ENCODE results near the gene KLF17. TPM values are rescaled to one million over a fixed set of nuclear protein-coding genes. Genes with fewer than 3 reads are reported as not detected.

KLF17 gene
- total RNA-seq, 1 experiment from 2014 or later = not detected

GRCh38 chr1:44084998-44085675 lies 33.5 kb upstream of the KLF17 start:
- no peak for DNase-seq (ENCODE audit: low spot score)
- H3K27me3 Mint-ChIP-seq (ENCODE audit: low read depth) = 0 out of 2 replicates have a peak, but pooled peaks cover 5% of the 10 kb centered on the region
- H3K27ac Mint-ChIP-seq = no peak overlapping the region

GRCh38 chr1:44086692-44087474 lies 31.7 kb upstream of the KLF17 start:
- DNase-seq (ENCODE audit: low spot score) = no peak
- Mint-ChIP-seq H3K9me3 (no peaks in the 10 kb centered on the region), H3K27me3 (ENCODE audit: low read depth) (0 out of 2 replicates have a peak, but pooled peaks cover 5% of the 10 kb centered on the region), H3K4me3 (no peak overlapping the region), H3K36me3 (no peaks in the 10 kb centered on the region), H3K27ac (no peak overlapping the region), H3K4me1 (peaks cover 26% of the 10 kb centered on the region)
- CTCF ChIA-PET = interaction anchor here (1.3 kb wide), 1 partner anchor 131 kb away, joined by 4 read pairs; no protein-coding TSS in a partner anchor
- POLR2A ChIA-PET = no interaction called here
- no peak for ATAC-seq
- TF ChIP-seq ELF4 (CRISPR knock-in tag; IDR thresholded peaks at IDR 0.05; ENCODE audit: low read depth) (no peak), ZBTB21 (CRISPR knock-in tag; IDR thresholded peaks at IDR 0.05; ENCODE audit: borderline replicate concordance) (no peak), ZNF232 (CRISPR knock-in tag; IDR thresholded peaks at IDR 0.05) (no peak), IRF1 (CRISPR knock-in tag; IDR thresholded peaks at IDR 0.05) (no peak), MYBL2 (CRISPR knock-in tag; IDR thresholded peaks at IDR 0.05) (no peak), STAT6 (CRISPR knock-in tag; conservative IDR thresholded peaks at IDR 0.05; ENCODE audit: low read depth) (no peak), ZBTB43 (CRISPR knock-in tag; IDR thresholded peaks at IDR 0.05) (no peak)

More at GRCh38 chr1:44084998-44085675, 33.5 kb upstream of the KLF17 start:
- Mint-ChIP-seq H3K36me3 (no peaks in the 10 kb centered on the region), H3K4me1 (peaks cover 20% of the 10 kb centered on the region), H3K9me3 (no peaks in the 10 kb centered on the region), H3K4me3 (no peak overlapping the region)
- no peak for ATAC-seq
- CTCF ChIA-PET = interaction anchor here (1.3 to 1.7 kb wide), 2 partner anchors 8 to 19 kb away, joined by 3 to 6 read pairs; no protein-coding TSS in a partner anchor
- TF ChIP-seq ZNF219 (CRISPR knock-in tag; IDR thresholded peaks at IDR 0.05; ENCODE audit: borderline replicate concordance) = no peak
- TF ChIP-seq HMGXB4 (CRISPR knock-in tag; IDR thresholded peaks at IDR 0.05) = no peak
- no peak for TF ChIP-seq PRRX2 (CRISPR knock-in tag; IDR thresholded peaks at IDR 0.05)
- TF ChIP-seq E2F1 (CRISPR knock-in tag; IDR thresholded peaks at IDR 0.05) = no peak
- TF ChIP-seq ZNF671 (CRISPR knock-in tag; IDR thresholded peaks at IDR 0.05) = no peak
- TF ChIP-seq ERG (CRISPR knock-in tag; IDR thresholded peaks at IDR 0.05) = no peak
- no peak for TF ChIP-seq ZNF416 (CRISPR knock-in tag; IDR thresholded peaks at IDR 0.05)
- POLR2A ChIA-PET = no interaction called here

All from WTC11 (cell line).